GM12801 (cell line): Measurements from ENCODE around the gene MYZAP.

Experiments used
- TF ChIP-seq, protein P1 (sequence below): IDR thresholded peaks from one replicate; pipeline ENCODE4 v1.5.1; 2011; ENCODE audit warnings: control low read depth; ENCODE audit not compliant: insufficient read length; ENCODE audit errors: extremely low read depth

MYZAP gene

DNA sequence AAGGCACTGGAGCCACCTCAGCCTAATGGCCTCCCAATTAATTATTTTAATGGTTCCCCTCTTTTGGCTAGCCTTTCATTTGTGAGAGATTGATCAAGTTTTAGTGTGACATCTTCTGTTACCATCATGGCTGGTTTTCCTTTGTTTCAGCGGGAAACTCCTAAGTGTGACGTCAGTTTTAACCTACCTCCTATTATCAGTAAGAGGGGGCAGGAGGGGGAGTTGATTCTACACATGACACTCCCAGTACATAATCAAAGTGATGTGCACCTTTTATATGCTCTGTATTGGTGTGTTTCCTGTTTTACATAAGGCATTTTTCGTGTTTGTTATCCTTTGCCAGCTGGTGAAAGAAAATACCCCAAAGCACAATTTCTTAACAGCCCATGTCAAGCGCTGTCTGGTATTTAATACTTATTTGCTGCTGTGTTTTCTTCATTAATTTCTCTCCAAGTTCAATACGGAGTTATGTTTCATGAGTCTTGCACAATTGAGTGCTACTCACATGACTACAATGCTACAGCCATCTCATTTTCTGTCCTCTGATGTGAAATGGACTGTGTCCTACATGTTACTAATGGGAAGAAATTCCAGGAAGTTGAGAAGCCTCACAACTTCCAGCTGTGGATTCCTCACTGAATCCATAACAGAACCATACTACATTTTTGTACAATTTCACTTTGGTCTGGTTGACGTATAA, 62.6 kb downstream of the MYZAP start:
- TF ChIP-seq, protein P1, sequence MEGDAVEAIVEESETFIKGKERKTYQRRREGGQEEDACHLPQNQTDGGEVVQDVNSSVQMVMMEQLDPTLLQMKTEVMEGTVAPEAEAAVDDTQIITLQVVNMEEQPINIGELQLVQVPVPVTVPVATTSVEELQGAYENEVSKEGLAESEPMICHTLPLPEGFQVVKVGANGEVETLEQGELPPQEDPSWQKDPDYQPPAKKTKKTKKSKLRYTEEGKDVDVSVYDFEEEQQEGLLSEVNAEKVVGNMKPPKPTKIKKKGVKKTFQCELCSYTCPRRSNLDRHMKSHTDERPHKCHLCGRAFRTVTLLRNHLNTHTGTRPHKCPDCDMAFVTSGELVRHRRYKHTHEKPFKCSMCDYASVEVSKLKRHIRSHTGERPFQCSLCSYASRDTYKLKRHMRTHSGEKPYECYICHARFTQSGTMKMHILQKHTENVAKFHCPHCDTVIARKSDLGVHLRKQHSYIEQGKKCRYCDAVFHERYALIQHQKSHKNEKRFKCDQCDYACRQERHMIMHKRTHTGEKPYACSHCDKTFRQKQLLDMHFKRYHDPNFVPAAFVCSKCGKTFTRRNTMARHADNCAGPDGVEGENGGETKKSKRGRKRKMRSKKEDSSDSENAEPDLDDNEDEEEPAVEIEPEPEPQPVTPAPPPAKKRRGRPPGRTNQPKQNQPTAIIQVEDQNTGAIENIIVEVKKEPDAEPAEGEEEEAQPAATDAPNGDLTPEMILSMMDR: no peak

DNA sequence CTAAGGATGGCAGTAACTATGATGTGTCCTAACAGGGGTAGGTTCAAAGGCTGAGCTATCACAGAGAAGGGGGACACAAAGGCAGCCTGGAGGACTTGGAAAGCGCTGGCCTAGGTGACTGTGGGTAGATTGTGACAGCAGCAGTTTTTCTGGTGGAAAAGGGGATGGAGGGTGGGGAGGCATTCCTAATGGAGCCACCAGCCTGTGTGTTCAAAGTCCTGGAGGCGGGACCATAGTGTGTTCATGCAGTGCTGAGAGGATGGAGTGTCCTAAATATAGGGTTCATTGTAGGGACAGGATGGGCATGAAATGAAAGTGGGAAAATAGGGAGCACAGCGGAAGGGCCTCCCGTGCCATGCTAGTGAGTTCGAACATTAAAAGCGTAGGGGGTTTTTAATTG, 63.3 kb downstream of the MYZAP start:
- TF ChIP-seq, protein P1: no peak

DNA sequence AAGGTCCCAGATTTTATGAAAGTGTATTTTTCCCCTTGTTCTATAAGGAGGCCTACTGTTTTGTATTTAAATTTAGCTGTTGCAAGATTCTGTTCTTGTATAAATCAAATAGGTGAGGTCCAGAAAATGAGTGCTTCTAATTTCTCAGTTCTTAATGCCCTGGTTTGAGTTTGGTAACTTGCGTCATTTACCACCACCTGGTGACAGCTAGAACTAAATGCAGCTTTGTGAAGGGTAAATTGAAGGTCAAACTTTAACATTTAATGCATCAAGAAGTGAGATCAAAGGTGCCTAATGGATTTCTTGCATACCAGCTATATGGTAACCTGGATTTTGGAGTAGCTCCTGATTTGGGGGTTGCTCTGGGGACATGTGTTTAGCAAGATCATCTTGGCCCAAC, 64.1 kb downstream of the MYZAP start:
- TF ChIP-seq, protein P1: no peak

DNA sequence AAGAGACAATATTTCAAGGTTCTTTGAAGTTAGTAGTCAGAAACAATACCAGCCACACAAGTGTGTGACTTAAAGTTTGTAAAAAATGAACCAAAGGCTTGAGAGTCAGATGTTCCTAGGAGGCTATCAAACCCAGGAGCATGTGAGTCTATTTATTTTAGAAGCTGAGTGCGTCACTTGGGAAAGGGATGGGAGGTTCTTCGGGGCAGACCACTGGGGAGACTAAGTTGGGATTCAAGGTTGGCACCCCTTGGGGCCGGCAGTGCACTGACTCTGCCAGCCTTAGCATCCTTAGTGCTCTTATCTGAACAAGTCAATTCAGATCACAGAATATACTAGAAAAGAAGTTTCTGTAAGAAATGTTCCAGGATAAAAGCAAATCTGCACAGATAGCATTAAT, 64.7 kb downstream of the MYZAP start:
- TF ChIP-seq, protein P1: no peak

DNA sequence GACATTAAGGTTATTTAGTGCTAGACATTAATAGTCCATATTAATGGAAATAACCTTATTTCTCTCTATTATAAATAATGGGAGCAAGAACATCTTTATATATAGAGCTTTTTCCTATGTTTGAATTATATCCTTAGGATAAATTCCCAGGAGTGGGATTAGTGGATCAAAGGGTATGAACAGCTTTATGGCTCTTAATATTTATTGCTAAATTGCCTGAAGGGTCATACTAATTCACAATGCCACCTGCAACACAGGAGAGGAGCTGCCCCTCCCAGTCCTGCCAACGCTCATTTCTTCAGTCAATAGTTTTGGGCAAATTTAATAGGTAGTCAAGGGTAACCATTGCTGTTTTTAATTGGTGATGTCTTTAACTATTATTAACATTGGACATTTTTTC, 65.9 kb downstream of the MYZAP start:
- TF ChIP-seq, protein P1: no peak

DNA sequence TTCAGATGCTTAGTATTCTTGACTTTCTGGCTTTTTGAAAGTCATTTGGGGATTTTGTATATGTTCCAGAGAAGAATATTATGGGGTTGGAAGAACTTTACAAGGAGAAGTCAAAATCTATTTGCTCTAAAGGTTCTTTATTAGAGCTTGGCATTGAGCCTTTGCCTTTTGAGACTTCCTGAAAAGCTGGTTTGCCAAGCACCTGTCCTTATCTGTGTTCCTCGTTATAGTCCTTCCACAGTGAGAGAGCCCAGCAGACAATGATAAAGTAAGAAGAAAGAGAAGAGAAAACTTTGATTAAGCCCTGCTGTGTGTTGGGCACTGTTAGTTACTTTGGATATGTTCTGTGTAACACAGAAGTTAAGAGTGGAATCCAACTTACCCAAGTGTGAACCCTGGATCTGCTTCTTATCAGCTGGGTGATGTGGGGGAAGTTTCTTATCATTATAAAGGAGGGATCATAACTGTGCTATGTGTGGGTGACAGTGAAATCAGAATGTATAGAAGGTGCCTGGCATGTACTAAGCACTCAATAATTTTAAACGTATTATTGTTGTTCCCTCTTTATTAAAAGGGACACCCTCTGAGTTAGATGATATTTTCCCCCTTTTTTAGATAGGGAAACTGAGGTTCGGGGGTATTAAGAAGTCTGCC, 70.5 kb downstream of the MYZAP start:
- TF ChIP-seq, protein P1: no peak

DNA sequence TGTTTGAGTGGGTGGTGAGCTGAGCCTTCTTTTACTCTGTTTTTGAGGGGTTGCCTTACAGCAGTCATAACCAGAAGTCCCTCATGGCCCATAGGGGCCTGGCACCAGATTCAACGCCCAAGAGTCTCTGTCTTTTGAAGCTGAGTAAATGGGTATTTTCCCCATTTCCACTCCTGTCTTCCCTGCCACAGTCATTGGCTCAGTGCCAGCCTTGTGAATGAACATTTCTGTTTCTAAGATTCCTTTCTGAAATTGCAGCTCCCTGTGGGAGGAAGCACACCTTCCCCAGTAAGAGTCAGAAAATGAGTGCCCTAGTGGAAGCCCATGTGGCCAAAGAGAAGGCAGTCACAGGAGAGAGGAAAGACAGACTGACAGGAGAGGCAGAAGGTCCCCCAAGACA, 71.1 kb downstream of the MYZAP start:
- TF ChIP-seq, protein P1: no peak
